Activated CD8-positive, alpha-beta memory T cell treated with anti-CD3 and anti-CD28 coated beads, Interleukin-2, amount 10 ng/mL, durations not matched to agents 7 days and 5 days (primary cell): ENCODE data around the gene GRIK4. TPM values are rescaled to one million over a fixed set of nuclear protein-coding genes. Genes with fewer than 3 reads are reported as not detected.
A peak's percentile ranks its signal among the peaks of the same experiment; 100 is the strongest.

Experiments
- ATAC-seq: fragments of 150-1000 bp; cut with Tn5 transposase; one replicate; pipeline ENCODE4 v1.10.0; 2021; ENCODE audit warnings: moderate library complexity
- CTCF ChIA-PET: fragments of 350-600 bp; sonication (Branson Sonifier 250); formaldehyde crosslinking; loops from one replicate; lab custom pipeline; 2021; ENCODE audit warnings: antibody characterized with exemption; lab: Charles Lee
- DNase-seq: peaks from one replicate; pipeline ENCODE4 v3.0.0-alpha.2; 2020
- H3K27ac Mint-ChIP-seq: one replicate; pipeline ENCODE4 v1.8.0; 2021; ENCODE audit warnings: mild to moderate bottlenecking, mixed read lengths
- H3K27me3 Mint-ChIP-seq: one replicate; pipeline ENCODE4 v1.8.0; 2021; ENCODE audit warnings: mixed read lengths
- H3K36me3 Mint-ChIP-seq: one replicate; pipeline ENCODE4 v1.8.0; 2021; ENCODE audit warnings: mild to moderate bottlenecking, mixed read lengths
- H3K4me1 Mint-ChIP-seq: one replicate; pipeline ENCODE4 v1.8.0; 2021; ENCODE audit warnings: mixed read lengths
- H3K4me3 Mint-ChIP-seq: one replicate; pipeline ENCODE4 v1.8.0; 2021; ENCODE audit warnings: mild to moderate bottlenecking, moderate library complexity, mixed read lengths
- H3K9me3 Mint-ChIP-seq: one replicate; pipeline ENCODE4 v1.8.0; 2022; ENCODE audit warnings: low read depth, mixed read lengths
- total RNA-seq, 2 experiments: library from RNA; stranded (reverse); gene quantifications; one replicate each; pipeline ENCODE4 v1.2.3, GENCODE V29; 2021

GRIK4 gene
- total RNA-seq, 2 experiments from 2014 or later: 0.21 TPM; not detected in 1

DNA sequence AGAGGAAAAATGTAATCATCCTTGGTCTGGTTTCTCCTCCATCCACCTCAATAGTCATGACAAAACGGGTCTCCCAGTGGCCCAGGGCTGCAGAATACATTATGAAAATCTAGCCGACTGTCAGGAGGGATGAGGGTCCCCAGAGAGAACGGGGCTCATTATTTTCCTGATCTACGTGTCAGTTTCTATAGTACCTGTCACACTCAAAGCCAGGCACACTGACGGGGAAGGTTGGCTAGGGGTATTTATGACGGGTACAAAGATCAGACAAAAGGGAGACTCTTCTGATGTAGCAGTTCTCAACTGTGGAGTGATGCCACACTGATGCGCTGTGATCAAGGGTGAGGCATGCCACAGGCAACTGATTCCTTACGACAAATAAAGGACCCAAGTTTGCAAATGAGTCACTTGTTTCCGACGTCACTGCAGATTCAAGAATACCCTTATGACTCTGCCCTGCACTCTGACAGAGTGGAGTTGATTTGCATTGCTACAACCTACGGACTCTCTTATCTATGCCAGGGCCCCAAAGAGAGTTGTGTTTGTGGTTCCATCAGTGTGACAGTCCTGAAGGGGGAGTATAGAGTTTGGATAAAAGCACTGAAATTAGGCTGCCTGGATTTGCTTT lies 324.2 kb downstream of the GRIK4 start:
- Mint-ChIP-seq H3K27me3 (peaks cover 20% of the 10 kb centered on the region), H3K36me3 (no peaks in the 10 kb centered on the region), H3K27ac (no peak overlapping the region), H3K4me3 (no peak overlapping the region), H3K4me1 (peaks cover 5% of the 10 kb centered on the region), H3K9me3 (no peaks in the 10 kb centered on the region)
- DNase-seq (peak; percentile 58), ATAC-seq (peak; percentile 87)
- CTCF ChIA-PET: interaction anchor here (0.9 kb wide), 1 partner anchor 10 kb away, joined by 3 read pairs; no protein-coding TSS in a partner anchor

DNA sequence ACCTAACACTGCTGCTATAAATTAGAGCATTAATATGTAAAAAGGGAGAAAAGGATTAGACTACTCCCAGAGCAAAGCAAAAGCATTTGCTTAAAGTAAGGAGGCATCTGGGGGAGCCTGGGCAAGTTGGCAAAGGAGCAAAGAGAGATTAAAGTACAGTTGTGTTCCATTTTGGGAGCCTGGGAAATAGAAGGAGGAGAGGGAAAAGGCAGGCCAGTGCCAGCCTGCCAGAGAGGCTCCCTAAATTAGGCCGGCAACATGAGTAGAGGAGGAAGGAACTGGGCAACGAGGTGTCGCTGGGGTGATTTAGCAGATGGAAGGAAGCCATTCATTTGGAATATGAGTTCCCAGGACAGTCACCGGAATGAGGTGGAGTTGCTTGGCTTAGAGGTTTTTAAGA lies 326.1 kb downstream of the GRIK4 start:
- CTCF ChIA-PET: interaction anchor here (0.6 kb wide), 1 partner anchor 15 kb away, joined by 3 read pairs; no protein-coding TSS in a partner anchor
- Mint-ChIP-seq H3K36me3 (no peaks in the 10 kb centered on the region), H3K4me3 (no peak overlapping the region), H3K4me1 (peaks cover 5% of the 10 kb centered on the region), H3K27ac (no peak overlapping the region), H3K9me3 (no peaks in the 10 kb centered on the region), H3K27me3 (peaks cover 23% of the 10 kb centered on the region)
- no peak for DNase-seq
- no peak for ATAC-seq

GRCh38 chr11:120839201-120839600 lies 327.7 kb downstream of the GRIK4 start:
- CTCF ChIA-PET: interaction anchor here (0.9 kb wide), 1 partner anchor 9 kb away, joined by 3 read pairs; no protein-coding TSS in a partner anchor
- H3K4me1 Mint-ChIP-seq: peaks cover 5% of the 10 kb centered on the region
- H3K36me3 Mint-ChIP-seq: no peaks in the 10 kb centered on the region
- H3K4me3 Mint-ChIP-seq: no peak overlapping the region
- H3K9me3 Mint-ChIP-seq: no peaks in the 10 kb centered on the region
- no peak overlapping the region for H3K27ac Mint-ChIP-seq
- no peak for ATAC-seq
- H3K27me3 Mint-ChIP-seq: peaks cover 16% of the 10 kb centered on the region
- no peak for DNase-seq

- ATAC-seq (no peak), DNase-seq (no peak)
- H3K27ac Mint-ChIP-seq: no peak overlapping the region
- peaks cover 16% of the 10 kb centered on the region for H3K27me3 Mint-ChIP-seq
- peaks cover 5% of the 10 kb centered on the region for H3K4me1 Mint-ChIP-seq
- no peaks in the 10 kb centered on the region for H3K9me3 Mint-ChIP-seq
- H3K36me3 Mint-ChIP-seq: no peaks in the 10 kb centered on the region
- CTCF ChIA-PET: no interaction called here
- H3K4me3 Mint-ChIP-seq: no peak overlapping the region
These were observed 328.4 kb downstream of the GRIK4 start for GRCh38 chr11:120839846-120840402.

DNA sequence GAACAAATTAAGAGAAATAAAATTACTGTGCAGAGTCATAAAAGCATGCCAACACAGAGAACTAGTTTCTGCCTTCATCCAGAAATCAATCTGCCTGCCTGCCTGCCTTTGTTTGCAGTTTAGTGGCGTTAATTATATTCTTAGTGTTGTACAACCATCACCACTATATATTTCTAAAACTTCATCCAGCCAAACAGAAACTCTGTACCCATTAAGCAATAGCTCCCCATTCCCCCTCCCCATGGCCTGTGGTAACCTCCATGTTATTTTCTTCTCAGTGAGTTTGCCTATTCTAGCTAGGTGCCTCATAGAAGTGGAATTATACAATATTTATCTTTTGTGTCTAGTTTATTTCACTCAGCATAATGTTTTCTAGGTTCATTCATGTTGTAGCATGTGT lies 329.1 kb downstream of the GRIK4 start:
- DNase-seq (no peak), ATAC-seq (no peak)
- peaks cover 2% of the 10 kb centered on the region for H3K4me1 Mint-ChIP-seq
- H3K27me3 Mint-ChIP-seq: peaks cover 14% of the 10 kb centered on the region
- no peak overlapping the region for H3K27ac Mint-ChIP-seq
- H3K4me3 Mint-ChIP-seq: no peak overlapping the region
- no peaks in the 10 kb centered on the region for H3K36me3 Mint-ChIP-seq
- H3K9me3 Mint-ChIP-seq: no peaks in the 10 kb centered on the region
- CTCF ChIA-PET: no interaction called here

DNA sequence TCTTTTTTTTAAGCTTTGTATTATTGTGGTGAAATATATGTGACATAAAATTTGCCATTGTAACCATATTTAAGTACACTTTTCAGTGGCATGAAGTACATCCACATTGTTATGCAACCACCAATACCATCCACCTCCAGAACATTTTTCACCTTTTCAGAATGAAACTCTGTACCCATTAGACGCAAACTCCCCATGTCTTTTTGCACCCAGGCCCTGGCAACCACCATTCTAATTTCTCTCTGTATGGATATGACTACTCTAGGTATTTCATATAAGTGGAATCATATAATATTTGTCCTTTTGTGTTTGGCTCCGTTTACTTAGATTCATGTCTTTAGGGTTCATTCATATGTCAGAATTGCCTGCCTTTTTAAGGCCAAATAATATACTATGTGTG lies 329.5 kb downstream of the GRIK4 start:
- no peak for ATAC-seq
- H3K36me3 Mint-ChIP-seq: no peaks in the 10 kb centered on the region
- H3K4me3 Mint-ChIP-seq: no peak overlapping the region
- no peak for DNase-seq
- no peak overlapping the region for H3K27ac Mint-ChIP-seq
- peaks cover 1% of the 10 kb centered on the region for H3K4me1 Mint-ChIP-seq
- H3K9me3 Mint-ChIP-seq: no peaks in the 10 kb centered on the region
- CTCF ChIA-PET: no interaction called here
- H3K27me3 Mint-ChIP-seq: peaks cover 12% of the 10 kb centered on the region

DNA sequence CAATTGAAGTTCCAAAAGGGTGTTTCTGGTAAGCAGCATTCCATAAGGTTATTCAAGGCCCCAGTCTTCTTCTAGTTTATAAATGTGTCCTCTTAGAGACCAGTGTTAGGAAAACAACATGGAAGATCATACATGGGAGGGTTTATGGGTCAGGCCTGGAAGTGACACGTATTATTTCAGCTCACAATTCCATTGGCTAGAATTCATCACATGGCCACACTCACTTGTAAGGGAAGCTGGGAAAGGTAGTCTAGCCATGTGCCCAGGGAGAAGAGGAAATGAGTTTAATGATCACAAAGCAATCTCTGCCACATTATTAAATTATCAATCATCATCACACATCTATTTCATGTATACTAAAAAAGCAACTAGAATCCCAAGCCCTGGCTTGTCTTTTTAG lies 330.6 kb downstream of the GRIK4 start:
- Mint-ChIP-seq H3K4me3 (no peak overlapping the region), H3K9me3 (no peaks in the 10 kb centered on the region), H3K27ac (no peak overlapping the region), H3K36me3 (no peaks in the 10 kb centered on the region), H3K27me3 (peaks cover 16% of the 10 kb centered on the region), H3K4me1 (no peaks in the 10 kb centered on the region)
- CTCF ChIA-PET: no interaction called here
- DNase-seq (no peak), ATAC-seq (no peak)

DNA sequence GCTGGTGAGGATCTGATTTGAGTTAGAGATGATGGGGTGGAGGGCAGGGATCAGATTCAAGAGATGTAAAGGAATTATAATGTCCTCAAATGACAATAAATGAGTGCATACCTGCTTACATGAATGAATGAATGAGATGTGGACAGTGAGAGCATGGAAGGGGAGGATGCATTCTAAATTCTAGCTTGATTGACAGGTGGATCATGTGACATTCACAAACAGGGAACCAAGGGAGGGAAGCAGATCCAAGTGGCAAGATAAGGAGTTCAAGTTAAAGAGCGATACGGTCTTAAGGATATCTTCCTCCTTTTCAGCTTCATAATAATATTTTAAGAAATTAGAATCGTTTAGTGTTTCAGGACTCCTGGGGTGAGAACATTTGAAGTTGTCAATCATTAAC lies 341.9 kb downstream of the GRIK4 start:
- H3K4me1 Mint-ChIP-seq: no peaks in the 10 kb centered on the region
- H3K4me3 Mint-ChIP-seq: no peak overlapping the region
- ATAC-seq (no peak), DNase-seq (no peak)
- no peaks in the 10 kb centered on the region for H3K36me3 Mint-ChIP-seq
- no peak overlapping the region for H3K27ac Mint-ChIP-seq
- CTCF ChIA-PET: no interaction called here
- peaks cover 12% of the 10 kb centered on the region for H3K27me3 Mint-ChIP-seq
- H3K9me3 Mint-ChIP-seq: no peaks in the 10 kb centered on the region

DNA sequence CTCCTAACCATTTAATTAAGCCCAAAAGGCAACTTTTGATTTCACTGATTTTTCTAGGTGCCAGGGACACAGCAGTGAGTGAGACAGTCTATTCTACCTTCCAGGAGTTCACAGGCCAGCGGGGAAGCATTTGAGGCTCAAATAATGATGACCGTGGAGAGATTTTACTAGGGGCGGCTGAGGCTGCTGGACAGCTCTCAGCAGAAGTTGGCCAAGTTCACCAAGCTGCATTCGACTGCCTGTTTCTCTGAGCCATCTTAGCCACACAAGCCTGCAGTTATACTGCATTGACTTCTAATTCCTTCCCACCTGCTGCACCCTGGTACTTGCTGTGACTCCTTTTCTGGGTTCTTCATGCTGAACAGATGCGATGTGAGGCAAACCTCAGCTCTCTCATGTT lies 343.4 kb downstream of the GRIK4 start:
- Mint-ChIP-seq H3K4me3 (no peak overlapping the region), H3K27ac (no peak overlapping the region)
- ATAC-seq: no peak

DNA sequence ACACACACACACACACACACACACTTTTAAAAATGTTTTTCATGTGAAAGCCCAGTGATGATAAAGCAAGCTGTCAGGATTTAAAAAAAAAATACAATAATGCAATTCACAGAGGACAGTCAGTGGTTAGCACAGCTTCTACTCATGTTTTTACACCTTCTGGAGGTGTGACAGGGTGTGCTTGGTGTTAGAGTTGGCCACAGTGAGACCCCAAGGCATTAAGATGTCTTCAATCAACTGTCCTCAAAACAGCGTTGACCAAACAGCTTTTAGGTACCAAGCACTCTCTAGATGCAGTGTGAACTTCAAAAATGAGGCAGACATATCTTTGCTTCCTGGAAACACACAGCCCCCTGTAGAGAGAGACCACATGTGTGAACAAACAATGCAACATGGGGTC lies 346.0 kb downstream of the GRIK4 start:
- H3K27me3 Mint-ChIP-seq: no peaks in the 10 kb centered on the region
- H3K4me1 Mint-ChIP-seq: no peaks in the 10 kb centered on the region
- DNase-seq (no peak), ATAC-seq (no peak)
- no peaks in the 10 kb centered on the region for H3K36me3 Mint-ChIP-seq
- no peaks in the 10 kb centered on the region for H3K9me3 Mint-ChIP-seq
- CTCF ChIA-PET: interaction anchor here (0.6 kb wide), 1 partner anchor 41 kb away, joined by 5 read pairs; no protein-coding TSS in a partner anchor
- H3K27ac Mint-ChIP-seq: no peak overlapping the region
- no peak overlapping the region for H3K4me3 Mint-ChIP-seq

More for the DNA sequence above, 343.4 kb downstream of the GRIK4 start:
- DNase-seq: no peak
- Mint-ChIP-seq H3K27me3 (peaks cover 3% of the 10 kb centered on the region), H3K36me3 (no peaks in the 10 kb centered on the region), H3K4me1 (no peaks in the 10 kb centered on the region), H3K9me3 (no peaks in the 10 kb centered on the region)
- CTCF ChIA-PET: no interaction called here

DNA sequence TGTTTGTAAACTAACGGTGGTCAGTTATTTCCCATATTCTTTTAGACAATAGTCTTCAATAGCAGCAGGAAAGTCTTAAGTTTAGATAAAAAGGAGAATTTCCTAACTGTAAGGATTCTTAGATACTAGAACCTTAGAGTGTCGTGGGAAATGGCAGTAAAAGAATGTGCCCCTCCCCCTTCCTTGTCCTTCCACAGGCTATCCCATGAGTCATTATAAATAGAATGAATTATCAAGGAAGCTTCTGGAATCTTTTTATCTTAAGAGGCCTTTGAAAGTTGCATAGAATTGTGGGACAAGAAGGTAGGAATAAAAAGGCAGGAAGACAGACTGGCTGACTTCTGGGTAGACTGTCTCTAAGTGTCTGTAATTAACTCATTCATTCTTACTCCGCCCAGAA lies 347.2 kb downstream of the GRIK4 start:
- Mint-ChIP-seq H3K9me3 (no peaks in the 10 kb centered on the region), H3K27me3 (no peaks in the 10 kb centered on the region), H3K4me3 (no peak overlapping the region), H3K27ac (no peak overlapping the region), H3K4me1 (no peaks in the 10 kb centered on the region), H3K36me3 (no peaks in the 10 kb centered on the region)
- DNase-seq (no peak), ATAC-seq (no peak)
- CTCF ChIA-PET: no interaction called here

GRCh38 chr11:120859552-120860295 lies 348.2 kb downstream of the GRIK4 start:
- H3K9me3 Mint-ChIP-seq: no peaks in the 10 kb centered on the region
- no peak for DNase-seq
- H3K27ac Mint-ChIP-seq: no peak overlapping the region
- H3K4me3 Mint-ChIP-seq: no peak overlapping the region
- CTCF ChIA-PET: no interaction called here
- no peak for ATAC-seq
- no peaks in the 10 kb centered on the region for H3K27me3 Mint-ChIP-seq
- no peaks in the 10 kb centered on the region for H3K36me3 Mint-ChIP-seq
- no peaks in the 10 kb centered on the region for H3K4me1 Mint-ChIP-seq

GRCh38 chr11:120863359-120863758 lies 351.8 kb downstream of the GRIK4 start:
- ATAC-seq (no peak), DNase-seq (no peak)
- no peaks in the 10 kb centered on the region for H3K27me3 Mint-ChIP-seq
- H3K4me1 Mint-ChIP-seq: no peaks in the 10 kb centered on the region
- H3K27ac Mint-ChIP-seq: no peak overlapping the region
- no peaks in the 10 kb centered on the region for H3K9me3 Mint-ChIP-seq
- H3K36me3 Mint-ChIP-seq: no peaks in the 10 kb centered on the region
- no peak overlapping the region for H3K4me3 Mint-ChIP-seq
- CTCF ChIA-PET: no interaction called here

- H3K27ac Mint-ChIP-seq: no peak overlapping the region
- ATAC-seq (no peak), DNase-seq (no peak)
- H3K9me3 Mint-ChIP-seq: no peaks in the 10 kb centered on the region
- no peak overlapping the region for H3K4me3 Mint-ChIP-seq
- H3K36me3 Mint-ChIP-seq: no peaks in the 10 kb centered on the region
- H3K27me3 Mint-ChIP-seq: no peaks in the 10 kb centered on the region
- CTCF ChIA-PET: no interaction called here
- H3K4me1 Mint-ChIP-seq: no peaks in the 10 kb centered on the region
These were observed 355.5 kb downstream of the GRIK4 start for GRCh38 chr11:120867024-120867423.
